GM12891 (cell line): ENCODE measurements around the gene USP44.

ENCODE experiments used
- PAX5 ChIP-seq: IDR thresholded peaks from 2 replicates; pipeline ENCODE4 v1.6.1; 2011; ENCODE audit warnings: low read length, moderate library complexity, mild to moderate bottlenecking; ENCODE audit not compliant: insufficient read depth, severe bottlenecking
- POLR2A ChIP-seq: IDR thresholded peaks from 2 replicates; pipeline ENCODE4 v1.6.1; 2011; ENCODE audit warnings: low read depth, low read length, control low read depth
- POLR2AphosphoS5 ChIP-seq: IDR thresholded peaks from 2 replicates; pipeline ENCODE4 v1.6.1; 2011; ENCODE audit warnings: low read depth, low read length, control low read depth
- POU2F2 ChIP-seq: IDR thresholded peaks from 2 replicates; pipeline ENCODE4 v1.6.1; 2011; ENCODE audit warnings: low read depth, mild to moderate bottlenecking, control low read depth, low read length, moderate library complexity
- SPI1 ChIP-seq: IDR thresholded peaks from 2 replicates; pipeline ENCODE4 v1.6.1; 2011; ENCODE audit warnings: low read depth, low read length, control low read depth
- TAF1 ChIP-seq: IDR thresholded peaks from 2 replicates; pipeline ENCODE4 v1.6.1; 2011; ENCODE audit warnings: low read depth, low read length, control low read depth

DNA sequence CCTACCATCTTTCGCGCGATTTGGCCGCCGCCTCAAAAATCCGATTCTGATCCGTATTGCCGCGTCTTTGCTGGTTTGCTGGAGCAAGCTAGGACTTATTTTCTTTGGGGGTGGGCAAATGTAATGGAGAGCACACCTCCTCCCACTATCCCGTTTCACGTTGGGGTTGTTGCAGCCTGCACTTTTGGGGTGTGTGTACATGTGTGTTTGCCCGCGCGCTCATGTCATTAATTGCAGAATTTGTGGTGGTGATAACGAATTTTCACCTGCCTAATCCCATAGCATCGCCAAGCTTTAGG lies 76.7 kb downstream of the USP44 start:
- TF ChIP-seq POLR2A (no peak), POLR2AphosphoS5 (no peak), SPI1 (no peak), TAF1 (no peak), POU2F2 (no peak), PAX5 (no peak)
